HK-2 (cell line): ENCODE measurements around the gene TRAF3IP3.

Experiments used
- DNase-seq: peaks from one replicate; pipeline ENCODE4 v3.0.0-alpha.2; 2018; ENCODE audit not compliant: unreplicated experiment

TRAF3IP3 gene

GRCh38 chr1:209797978-209798639, 42.3 kb downstream of the TRAF3IP3 start:
- DNase-seq, result no peak

- no peak for DNase-seq
These were observed 45.4 kb downstream of the TRAF3IP3 start for GRCh38 chr1:209800984-209801834.

DNA sequence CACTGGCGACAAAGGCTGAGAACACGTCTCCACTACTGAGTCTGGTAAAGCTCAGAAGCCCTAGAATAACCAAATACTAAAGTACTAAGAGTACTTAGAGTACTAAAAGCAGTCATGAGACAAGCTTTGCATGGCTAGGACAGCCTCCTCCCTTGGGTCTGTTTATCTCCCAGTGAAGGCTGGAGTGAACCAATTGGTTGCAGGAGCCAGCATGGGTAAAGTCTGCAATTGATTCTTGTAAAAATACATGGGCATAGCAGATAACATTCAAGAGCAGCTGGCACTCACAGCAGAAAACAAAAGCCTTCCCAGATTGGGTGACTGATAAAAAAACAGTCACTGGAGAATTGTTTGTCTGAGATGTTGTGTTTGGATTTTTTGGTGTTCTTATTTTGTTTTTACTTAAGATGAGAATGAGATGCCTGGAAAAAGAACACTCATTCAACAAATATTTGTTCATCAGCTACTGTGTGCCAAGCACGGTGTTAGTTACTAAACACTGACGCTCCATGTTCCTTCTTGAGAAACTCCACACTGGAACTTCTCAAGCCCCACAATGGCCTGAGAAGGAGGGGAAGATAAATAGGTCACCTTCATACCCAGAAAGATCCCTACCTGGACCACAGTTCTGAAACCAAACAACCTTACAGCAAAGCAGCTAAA, 46.4 kb downstream of the TRAF3IP3 start:
- DNase-seq, result no peak

- DNase-seq, result no peak
These were observed 46.9 kb downstream of the TRAF3IP3 start for GRCh38 chr1:209802780-209803152.

DNA sequence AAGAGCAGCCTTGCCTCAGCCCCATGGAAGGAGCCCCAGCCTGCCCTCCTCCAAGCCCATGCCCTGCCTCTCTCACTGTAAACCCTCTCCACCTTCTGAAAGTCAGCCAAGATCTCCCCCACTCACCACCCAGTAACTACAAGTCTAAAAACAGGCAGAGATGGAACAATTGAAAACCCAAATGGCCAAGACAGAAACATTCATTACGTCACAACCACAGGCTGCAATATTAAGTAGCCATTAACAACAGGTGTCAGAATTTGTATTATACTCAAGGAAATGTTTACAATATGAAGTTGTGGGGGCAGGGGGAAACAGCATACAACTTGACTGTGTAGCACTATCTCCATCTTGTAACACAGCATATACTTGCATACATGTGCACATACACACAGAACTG, 47.7 kb downstream of the TRAF3IP3 start:
- no peak for DNase-seq

- DNase-seq, result no peak
These were observed 49.5 kb downstream of the TRAF3IP3 start for GRCh38 chr1:209805341-209805781.

DNA sequence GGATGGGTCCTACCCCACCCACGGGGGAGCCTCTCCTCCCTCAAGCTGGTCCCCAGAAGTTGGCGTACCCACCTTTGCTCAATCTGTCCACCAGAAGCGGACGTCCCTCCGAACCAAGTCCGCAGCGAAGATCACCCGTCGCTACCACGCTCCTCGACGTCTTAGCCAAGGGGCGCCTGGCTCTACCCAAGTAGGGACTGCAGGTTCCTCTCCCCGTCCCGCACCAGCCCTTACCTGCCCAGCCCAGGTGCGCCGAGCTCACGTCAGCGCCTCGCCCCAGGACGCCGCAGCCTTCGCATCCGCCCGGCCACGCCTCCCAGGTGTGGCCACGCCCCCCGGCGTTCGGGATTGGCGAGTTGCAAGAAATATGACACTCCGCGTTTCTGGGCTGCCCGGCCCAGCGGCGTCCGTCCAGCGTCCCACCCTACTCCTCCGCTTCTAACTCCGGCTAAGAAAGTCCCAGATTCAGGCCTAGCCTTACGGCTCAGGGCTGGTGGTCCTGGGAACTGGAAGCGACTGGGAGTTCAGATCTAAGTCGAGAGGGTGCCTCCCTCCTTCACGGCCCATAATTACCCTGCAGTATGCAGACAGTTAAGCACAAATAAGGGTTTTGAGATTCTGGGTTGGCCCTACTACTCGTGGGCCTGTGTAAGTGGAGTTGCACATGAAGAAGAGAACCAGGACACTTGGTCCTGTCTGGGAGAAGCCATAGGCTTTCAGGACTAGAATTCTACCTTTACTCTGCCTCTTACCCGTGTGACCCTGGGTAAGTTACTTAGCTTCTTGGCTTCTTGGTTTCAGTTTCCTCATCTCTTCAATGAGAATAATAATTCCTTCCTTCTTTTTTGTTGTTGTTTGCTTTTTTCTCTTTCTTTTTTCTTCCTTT, 50.3 kb downstream of the TRAF3IP3 start, which contains the start of gene IRF6:
Gene IRF6 (minus strand): TSS at position 268 of the 886 bp plus-strand sequence. CDS start 4,729 bp downstream, outside the sequence.
- DNase-seq, result peak; percentile 87

DNA sequence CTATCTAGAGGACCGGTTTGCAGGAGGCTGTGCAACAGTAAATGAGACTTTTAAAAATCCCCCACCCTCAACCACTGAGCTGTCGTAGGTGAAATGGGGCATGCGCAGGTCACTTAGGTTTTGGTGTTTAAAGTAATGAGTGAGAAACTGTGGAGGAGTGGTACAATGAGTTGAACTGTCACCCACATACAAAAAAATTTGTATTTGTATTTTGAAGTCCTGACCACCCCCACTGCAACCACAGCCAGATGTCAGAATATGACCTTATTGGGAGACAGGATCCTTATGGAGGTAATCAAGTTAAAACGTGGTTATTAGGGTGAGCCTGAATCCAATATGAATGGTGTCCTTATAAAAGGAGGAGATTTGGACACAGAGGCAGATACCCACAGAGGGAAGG, 51.7 kb downstream of the TRAF3IP3 start:
- no peak for DNase-seq

DNA sequence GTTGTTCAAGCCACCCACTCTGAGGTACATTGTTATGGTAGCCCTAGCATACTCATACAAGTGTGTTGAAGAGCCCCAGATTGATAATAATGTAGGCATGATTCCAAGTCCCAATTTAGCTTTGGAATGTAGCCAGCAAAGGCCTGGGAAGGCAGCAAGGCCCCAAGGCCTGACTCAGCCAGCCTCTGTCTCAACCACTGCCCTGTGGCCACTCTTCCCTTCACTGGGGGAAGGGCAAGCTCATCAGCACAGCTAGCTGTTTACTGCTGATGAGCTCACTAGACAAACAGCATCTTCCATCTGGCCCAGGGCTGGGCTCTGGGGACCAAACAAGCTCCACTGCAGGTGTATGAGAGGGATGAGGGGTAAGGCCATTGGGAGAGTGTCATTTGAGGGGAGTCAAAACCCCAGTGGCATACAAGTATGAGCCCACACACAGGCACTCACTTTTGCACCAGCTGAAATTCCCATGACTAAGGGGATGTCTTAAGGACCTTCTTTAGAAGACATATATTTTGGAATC, 52.3 kb downstream of the TRAF3IP3 start:
- peak; percentile 85 for DNase-seq

DNA sequence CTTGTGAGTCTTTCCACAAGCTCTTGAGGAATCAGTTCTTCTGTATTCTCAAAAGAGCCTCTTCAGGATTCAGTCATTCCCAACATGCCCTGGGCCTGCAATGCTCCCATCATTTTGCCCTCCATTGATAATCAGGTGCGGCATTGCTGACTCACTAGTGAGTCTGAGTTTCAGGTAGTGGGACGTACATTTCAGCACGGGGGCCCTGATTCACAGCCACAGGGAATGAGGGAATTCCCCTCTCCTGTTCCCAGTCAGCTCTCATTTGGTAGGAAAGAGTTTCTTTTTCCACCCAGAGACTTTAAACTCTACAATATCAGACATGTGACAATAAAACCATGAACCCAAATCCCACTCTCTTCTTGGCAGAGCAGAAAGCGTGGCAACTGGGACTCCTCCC, 53.8 kb downstream of the TRAF3IP3 start:
- DNase-seq, result peak; percentile 60

- DNase-seq, result no peak
These were observed 54.9 kb downstream of the TRAF3IP3 start for GRCh38 chr1:209810783-209811182.

GRCh38 chr1:209813902-209814301, 58.0 kb downstream of the TRAF3IP3 start:
- no peak for DNase-seq

GRCh38 chr1:209815490-209815889, 59.6 kb downstream of the TRAF3IP3 start:
- no peak for DNase-seq

DNA sequence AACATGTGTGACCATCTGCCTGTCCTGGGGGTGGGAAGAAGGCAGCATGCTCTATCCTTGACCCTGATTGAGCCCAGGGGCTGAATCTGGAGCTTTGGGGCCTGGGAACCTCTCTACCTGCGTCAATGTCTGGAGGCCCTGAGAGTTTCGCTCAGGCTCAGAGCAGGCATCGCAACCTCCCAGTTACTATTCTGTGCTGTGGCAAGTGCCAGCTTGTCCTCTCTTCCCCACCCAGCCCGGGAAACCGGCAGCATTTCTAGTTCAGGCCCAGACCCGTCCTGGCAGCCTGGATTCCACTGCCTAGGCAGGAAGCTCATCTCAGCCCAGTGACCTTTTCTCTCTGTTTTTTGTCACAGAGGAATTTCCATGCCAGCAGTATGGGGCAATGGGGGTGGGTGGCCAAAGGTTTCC, 60.1 kb downstream of the TRAF3IP3 start:
- no peak for DNase-seq

DNA sequence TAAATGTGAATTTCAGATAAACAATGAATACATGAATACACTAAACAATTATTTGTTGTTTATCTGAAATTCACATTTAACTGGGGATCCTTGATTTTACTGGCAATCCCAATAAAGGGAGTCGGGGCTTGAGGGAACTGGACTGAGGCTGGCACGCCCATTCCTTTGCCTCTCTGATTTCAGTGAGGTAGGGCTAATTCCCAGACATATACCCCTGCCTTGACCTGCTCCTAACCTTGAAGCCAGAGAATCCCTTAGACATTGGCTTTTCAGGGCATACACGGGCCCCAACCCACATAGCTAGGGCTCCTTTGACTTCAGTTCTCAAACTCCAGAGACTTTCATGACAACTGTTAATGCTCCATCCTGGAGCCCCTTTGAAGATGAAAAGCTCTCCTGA, 61.1 kb downstream of the TRAF3IP3 start:
- DNase-seq, result no peak

GRCh38 chr1:209817691-209818090, 61.8 kb downstream of the TRAF3IP3 start:
- DNase-seq, result no peak

DNA sequence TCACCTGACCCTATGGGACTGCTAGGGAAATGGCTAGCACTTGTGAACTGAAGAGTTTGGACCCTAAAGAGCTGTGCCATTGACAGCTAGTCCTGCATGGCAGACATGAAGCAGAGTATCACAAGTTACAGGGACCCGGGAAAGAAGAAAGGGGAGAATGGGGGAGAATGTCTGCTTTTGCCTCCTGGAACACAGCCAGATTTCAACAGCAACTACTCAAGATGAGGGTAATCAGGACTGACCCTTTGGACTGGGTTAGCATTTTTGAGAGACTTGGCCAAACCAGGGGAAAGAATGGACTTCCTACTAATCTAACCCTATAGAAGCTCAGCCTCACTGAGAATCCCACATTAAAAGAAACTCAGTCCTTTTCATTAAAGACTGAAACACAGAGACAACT, 63.2 kb downstream of the TRAF3IP3 start:
- DNase-seq, result no peak

- DNase-seq, result no peak
These were observed 65.1 kb downstream of the TRAF3IP3 start for GRCh38 chr1:209820986-209821385.

- no peak for DNase-seq
These were observed 66.9 kb downstream of the TRAF3IP3 start for GRCh38 chr1:209822706-209823105.

DNA sequence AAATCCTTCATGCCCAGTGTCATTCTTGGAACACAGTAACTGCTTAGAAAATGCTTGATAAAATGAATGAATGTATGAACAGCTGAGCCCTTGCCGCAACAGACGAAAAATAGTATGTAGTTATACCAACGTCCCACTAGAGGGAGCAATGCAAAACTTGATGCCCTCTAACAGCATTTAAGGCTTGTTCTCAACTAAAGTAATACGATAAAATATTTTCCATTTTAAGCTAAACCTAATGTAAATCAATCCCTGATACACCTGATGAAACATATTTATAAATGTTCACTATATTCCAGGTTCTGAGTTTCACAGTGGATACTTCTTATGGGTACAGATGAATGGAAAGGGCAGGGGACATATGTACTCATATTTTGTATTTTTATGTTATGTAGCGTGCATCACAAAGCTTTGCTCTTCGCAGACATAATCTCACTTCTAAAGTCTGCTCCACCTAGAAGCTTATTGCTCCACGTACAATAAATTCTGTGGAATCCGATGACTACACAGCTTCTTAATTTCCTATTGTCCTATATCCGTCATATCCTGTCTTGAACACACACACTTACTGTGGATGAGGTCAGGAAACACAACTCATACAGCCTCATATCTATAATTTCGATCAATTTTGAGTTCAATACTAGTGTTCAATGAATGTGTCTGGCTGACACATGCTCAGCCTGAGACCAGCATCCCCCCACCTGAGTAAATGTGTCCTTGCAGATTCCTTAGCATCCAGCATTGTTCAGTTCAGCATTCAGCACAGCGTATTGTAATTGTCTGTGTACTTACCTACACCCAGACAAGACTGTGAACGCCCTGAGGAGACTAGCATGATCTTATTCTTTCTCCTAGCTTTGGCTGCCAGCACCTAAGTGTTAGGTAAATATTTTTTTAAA, 67.5 kb downstream of the TRAF3IP3 start:
- DNase-seq, result no peak
